ENCODE data around the gene NUDT4.
"Not testable (repeated sequence)": the region's sequence is repeated elsewhere in the genome, so short reads cannot be mapped to it uniquely, and the experiment has no call there.

The NUDT4 gene

DNA sequence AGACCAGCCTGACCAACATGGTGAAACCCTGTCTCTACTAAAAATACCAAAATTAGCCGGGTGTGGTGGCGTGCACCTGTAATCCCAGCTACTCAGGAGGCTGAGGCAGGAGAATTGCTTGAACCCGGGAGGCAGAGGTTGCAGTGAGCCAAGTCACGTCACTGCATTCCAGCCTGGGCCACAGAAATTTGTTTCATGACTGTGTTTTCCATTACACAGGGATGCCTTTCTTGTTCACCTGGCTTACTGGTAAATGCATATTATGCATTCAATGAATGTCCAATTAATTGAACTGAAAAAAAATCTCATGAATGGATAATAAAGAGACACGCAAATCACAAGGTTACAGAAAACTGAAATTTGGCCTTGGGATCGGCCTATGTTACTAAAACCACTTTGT, 54.3 kb downstream of the NUDT4 start:
- DNase-seq = not testable (repeated sequence)

DNA sequence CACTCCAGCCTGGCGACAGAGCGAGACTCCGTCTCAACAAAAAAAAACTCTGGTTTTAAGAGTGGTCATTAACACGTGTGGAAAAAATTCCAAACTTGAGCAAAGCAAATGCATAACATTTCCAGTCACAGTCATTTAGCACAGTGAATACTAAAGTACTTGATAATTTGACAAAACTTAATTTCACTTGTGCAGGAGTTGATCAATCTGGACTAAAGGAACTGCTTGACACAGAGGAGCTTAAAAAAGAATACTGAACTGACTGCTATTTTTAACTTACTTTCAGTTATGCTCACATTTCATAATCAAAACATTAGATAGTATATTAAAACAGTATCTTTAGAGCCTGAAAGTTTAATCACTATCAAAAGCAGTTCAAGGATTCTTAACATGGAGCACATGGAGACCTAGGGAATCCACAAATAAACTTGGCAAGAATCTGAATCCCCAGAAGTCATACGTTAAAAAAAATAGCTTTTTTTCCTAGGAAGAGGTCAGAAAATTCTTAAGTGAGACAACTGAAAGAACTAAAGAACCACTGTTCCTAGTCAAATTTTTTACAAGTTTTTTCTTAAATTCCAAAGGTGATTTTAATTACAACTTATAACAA, 56.6 kb downstream of the NUDT4 start:
- no peak for DNase-seq

DNA sequence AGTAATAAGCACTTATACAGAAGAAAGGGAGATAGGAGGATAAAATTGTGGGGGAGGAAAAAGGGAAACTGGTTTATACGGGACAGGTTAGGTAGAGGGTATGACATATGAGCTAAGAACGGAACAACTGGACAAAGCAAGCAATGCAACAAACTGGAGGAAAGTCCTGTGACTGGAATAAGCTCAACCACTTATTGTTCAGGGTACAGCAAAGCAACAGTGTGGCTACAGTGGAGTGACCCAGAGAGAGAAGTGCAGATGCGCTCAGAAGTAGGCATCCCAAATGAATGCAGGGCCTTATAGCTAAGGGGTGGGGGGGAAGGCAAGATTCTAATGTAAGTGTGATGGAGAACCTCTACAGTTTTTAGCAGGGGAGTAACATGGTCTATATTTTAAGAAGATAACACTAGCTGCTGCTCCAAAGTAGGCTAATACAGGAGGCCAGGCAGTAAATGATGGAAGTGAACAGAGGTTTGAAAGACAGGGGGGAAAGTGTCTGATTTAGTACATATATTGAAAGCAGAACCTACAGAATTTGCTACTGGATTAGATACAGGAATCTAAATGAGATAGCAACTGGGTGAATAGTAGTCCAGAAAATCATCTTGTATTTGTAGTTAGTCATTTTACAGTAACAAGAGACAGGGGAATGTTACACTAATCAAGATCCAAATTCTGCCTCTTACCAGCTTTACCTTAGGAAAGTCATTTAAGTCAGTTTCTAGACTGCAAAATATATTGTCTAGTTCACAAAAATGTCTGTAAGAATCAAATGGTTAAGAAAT, 60.7 kb downstream of the NUDT4 start:
- no peak for DNase-seq

DNA sequence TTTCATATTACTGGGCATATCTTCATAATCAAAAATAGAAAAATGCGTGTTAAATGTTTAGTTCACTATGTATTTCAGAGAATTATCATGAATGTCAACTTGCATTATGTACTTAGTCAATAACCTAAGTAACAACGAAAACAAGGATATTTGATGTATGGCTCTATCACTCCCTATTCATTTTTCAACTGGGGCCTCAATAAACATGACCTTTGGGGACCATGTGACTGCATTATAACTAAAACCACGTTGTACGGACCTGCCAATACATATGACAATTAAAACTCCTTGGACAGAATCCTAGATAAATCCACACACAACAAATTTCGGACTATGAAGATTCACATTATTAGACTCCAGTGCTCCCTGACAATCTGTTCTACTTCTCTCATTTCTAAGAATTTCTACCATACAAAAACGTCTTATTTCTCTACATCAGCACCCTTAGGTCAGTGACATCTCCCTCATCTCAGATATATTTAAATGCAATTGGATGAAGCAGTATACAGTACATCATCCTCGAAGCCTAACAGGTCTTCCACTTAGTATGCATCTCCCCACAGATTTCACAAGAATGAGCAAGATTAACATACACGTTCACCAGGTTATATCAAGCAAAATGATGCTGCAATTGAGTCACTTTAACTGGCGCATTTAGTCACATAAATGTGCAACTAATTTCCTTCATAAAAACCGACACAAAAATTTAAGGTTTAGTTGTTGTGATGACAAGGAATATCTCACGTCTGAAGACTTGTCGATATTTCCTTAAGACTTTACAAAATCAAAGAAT, 62.5 kb downstream of the NUDT4 start:
- no peak for DNase-seq

DNA sequence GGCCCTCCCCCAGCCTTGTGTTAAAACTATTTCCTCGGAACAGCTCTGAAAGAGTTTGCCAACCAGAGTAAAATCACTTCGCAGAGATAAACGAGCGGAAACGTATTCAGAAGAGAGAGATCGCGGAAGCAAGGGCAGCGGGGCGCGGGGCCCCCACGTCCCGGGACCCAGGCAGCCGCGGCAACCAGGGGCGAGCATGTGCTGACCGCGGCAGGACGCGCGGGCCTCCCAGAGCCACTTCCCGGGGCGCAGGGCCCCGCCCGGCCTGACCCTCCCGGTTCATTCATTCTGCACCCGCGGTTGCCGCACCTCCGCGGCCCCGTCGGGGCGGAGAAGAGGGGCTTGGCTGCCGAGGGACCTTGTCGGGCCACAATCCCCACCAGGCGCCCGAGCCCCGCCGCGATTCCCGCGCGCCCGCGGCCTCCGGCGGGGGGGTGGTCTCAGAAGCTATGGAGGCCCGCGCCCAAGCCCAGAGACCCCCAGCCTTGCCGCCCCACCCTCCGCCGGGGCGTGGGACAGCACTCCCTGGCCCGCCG, 63.4 kb downstream of the NUDT4 start:
- DNase-seq = no peak

DNA sequence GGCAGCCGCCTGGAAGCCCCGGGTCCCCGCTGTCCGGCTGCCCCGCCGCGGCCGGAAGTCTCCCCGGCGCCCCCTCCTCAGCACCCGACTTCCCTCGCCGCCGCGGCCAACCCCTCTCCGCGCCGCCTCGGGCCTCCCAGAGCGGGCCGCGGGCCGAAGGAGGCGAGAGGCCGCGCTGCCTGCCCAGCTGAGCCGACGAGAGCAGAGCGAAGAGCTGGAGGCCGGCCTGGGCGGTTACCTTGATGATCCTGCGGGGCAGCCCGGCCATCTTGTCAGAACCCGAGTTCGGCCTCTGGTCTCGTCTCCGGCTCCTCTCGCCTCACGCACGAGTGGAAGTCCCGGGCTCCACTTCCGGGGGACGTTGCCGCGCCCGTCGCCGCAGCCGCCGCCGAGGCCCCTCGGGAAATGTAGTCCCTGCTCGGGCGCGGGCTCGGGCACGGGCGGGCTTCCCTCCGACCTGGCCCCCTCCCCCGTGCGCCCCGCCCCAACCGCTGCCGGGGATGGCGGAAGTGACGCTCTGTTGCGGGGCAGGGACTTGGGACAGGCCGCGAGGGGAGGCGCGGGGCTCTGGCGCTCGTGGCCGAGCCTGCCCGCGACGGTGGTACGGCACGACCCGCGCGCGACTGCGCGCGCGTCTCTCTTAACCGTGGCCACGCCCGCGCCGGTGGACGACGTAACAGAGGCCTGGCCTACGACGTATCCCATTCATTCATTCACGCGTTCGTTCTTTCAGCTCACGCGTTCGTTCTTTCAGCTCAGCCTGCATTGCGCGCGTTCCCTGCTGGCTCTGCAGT, 64.1 kb downstream of the NUDT4 start, which contains the start of gene UBE2N:
Gene UBE2N, minus strand, starts transcription at position 331 of the 794 bp plus-strand sequence. Its CDS starts 63 bp downstream, at position 268.
- DNase-seq = peak; percentile 90

DNA sequence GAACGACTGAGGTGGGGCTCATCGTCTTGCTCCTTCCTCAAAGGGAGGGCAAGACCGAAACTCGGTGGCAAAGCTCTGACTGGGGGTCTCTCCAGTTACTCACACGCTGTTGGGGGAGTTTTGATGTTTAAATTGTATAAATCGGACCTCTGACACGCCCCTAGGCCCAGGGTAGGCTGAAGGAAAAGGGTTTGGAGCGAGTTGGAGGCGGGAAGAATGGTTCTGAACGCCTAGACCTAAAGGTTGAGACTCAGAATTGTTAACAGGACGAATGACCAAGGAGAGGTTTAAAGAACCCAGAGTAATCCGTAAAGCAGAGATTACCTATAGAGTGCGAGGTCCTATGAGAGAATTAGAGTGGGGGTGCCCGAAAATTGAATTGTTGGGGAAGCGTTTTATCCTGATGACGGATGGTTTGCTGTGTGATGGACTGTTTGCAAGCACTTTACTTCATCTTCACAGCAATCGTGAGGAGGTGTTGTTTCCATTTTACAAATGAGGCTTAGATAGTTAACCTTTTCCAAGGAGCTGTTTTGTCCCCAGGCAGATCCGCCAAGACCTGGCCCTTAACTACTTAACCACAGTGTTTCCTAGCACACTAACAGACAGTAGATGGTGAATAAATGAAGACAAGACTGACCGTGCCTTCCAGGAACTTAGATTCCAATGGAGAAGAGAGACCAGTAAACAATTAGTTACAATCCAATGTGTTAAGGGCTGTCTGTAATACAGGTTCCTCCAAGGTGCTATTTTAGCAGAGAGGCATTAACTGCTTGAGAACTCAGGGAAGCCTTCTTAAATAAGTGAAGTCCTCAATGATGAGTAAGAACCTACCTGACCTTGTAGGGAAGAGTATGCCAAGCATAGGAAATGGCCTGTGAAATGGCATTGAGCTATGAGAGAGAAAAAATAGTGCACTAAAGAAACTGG, 65.0 kb downstream of the NUDT4 start:
- no peak for DNase-seq

DNA sequence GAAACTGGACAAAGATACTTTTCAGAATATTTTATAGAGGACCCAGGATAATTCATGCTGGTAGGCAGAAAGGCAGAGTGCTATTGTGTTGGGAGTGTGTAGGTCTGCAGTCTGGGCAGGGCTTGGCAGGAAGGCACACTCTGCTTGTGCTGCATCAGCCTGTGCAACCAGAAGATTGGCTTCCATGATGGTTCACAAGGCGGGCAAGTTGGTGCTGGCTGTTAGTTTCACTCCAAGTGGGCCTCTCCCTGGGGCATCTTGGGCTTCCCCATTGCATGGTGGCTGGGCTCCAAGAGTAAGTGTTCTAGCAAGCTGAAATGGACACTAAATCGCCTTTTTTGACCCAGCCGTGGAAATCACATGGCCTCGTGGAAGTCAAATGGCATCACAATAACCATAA, 65.9 kb downstream of the NUDT4 start:
- no peak for DNase-seq

DNA sequence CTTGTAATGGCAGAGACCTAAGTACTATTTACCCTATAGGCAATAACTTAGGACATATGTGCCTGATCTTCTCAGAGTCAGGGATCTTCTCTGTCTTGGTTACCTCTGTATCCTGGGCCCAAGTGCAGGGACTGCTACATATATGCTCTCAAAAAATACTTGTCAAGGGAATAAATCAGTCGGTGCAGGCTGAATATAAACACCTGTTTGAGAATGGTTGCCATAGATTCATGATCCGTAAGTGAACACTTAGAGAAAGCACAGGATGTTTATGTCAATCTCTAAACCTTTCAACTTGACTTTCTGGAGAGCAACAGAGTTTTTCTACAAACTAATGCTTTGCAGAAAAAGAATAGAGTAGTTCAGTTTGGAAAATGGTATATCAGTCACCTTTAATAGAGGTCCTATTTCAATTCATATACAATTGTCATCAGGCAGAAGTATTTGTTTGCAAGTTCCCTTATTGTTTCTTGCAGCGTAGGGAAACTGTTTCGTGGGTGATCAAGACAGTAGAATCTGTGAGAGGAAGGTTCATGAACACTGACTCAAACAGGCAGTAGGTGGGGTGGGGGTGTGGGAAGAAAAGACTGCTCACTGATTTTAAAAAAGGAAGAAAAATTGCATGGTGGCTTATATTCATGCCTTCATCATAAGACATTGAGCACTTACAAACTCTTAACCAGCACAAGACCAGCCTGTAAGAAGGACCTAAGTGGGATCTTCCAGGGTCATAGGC, 70.0 kb downstream of the NUDT4 start:
- no peak for DNase-seq

DNA sequence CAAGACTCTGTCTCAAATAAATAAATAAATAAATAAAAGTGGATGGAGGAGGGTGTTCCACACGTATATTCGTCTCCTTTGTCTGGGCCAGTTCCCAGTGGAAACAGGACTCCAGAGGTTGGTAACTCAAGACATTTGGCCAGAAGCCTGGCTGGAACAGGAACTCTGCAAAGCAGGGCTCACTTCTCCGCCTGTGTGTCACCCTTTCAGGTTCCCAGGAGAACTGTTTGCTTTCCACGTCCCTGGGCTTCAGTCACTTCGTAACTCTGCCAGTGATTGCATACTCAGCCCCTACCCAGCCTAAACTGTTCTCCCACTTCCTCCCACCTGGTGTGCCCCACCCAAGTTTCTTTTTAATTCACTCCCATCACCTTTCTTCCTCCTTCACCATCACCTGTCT, 71.1 kb downstream of the NUDT4 start:
- no peak for DNase-seq

DNA sequence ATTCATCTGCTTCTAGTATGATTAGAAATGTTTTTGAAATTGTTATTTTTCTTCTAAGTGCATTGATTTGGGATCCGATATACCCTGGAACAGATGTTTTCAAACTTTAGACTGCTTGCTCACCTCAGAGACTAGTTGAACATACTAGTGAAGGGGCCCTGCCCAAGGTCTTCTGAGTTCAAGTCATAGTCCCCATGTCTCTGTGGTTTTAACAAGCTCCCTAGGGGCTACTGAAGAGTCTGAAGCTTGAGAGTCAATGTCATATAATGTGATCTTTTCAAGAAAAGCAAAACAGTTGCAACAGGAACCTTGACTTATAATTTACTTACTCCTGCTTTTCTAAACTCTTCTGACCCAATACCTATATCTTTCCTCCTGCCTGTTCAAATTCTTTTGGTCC, 71.6 kb downstream of the NUDT4 start:
- DNase-seq = no peak

DNA sequence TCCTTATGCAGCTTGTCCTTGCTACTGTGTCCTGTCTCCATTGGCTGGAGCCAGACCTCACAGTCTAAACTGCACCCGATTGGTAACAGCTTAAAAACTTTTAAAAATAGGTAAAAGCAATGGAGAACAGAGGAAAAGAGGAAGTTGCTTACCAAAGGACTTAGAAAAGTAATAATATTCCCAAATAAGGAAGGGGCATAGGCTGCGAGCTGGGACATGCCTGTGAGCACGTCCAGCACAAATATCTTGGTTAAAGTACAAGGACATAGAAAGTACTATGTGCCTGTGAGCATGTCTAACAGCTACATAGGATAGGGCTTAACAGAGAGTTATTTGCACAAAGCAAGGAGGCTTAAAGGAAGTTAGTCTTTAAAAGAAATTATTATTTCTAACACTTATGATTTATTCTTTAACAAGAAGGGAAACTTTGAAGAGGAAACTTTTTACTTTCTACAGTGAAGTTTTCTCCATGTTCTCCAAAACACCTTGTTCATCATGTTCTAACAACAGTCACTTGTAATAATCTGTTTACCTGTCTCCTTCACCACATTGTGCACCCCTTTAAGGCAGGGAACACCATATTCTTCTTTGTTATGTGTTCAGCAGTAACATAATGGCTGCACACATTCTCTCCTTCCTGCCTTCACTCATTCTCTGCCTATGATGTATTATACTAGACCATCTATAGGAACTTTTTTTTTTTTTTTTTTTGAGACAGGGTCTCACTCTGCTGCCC, 73.9 kb downstream of the NUDT4 start:
- DNase-seq = no peak

DNA sequence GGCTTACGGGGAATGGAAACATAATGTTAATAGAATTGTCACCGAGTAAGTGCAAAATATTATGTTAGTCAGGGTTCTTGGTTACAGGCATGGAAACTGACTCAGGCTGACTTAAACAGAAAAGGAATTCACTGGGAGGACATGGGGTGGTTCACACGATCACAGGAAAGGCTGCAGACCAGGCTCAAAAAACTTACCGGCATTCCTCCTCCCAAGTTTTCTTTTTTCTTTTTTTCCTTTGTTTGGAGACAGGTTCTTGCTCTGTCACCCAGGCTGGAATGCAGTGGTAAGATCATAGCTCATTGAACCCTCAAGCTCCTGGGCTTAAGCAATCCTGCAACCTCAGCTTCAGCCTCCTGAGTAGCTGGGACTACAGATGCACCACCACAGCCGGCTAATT, 75.9 kb downstream of the NUDT4 start:
- DNase-seq = no peak

DNA sequence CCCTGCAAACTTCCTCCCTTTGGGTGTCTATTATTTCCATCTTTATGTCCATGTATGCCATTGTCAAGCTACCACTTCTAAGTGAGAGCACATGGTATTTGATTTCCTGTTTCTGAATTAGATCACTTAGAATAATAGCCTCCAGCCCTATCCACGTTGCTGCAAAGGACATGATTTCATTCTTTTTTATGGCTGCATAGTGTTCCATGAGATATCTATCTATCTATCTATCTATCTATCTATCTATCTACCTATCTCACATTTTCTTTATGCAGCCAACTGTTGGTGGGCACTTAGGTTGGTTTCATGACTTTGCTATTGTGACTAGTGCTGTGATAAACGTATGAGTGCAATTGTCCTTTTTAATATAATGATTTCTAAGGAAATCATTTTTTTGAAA, 78.4 kb downstream of the NUDT4 start:
- no peak for DNase-seq
